K562 (cell line): ENCODE results near the gene DLAT. TPM values are rescaled to one million over a fixed set of nuclear protein-coding genes. Genes with fewer than 3 reads are reported as not detected.
"Not testable (repeated sequence)": the region's sequence is repeated elsewhere in the genome, so short reads cannot be mapped to it uniquely, and the experiment has no call there.

Experiments
- ATAC-seq: fragments of 200-7000 bp; cut with Tn5 transposase; 3 replicates; pipeline ENCODE4 v1.9.1; 2020; ENCODE audit warnings: moderate library complexity
- BruUV-seq: library from RNA; stranded (reverse); fragments of 400-500 nt; replicated peaks from 2 replicates; lab custom pipeline; 2021; lab: Mats Ljungman, UMichigan
- CTCF ChIA-PET: fragments of 300-600 bp; formaldehyde crosslinking; extraction: SDS; loops from one replicate; lab custom pipeline; 2021; ENCODE audit warnings: low intra/inter-chr PET ratio; lab: Yijun Ruan, JAX
- POLR2A ChIA-PET: fragments of 300-600, 350-650 bp; sonication (Branson Sonifier 250); formaldehyde crosslinking; extraction: SDS; loops from one replicate; lab custom pipeline; 2021; ENCODE audit warnings: antibody characterized with exemption, inconsistent platforms; lab: Yijun Ruan, JAX
- DNase-seq, 4 experiments: peaks; one replicate each; pipeline versions ENCODE4 v3.0.0 to v3.0.0-alpha.2; 2011 to 2018; ENCODE audit warnings: low spot score in 3 of 4, mixed read lengths in 3 of 4; ENCODE audit errors: extremely low read depth in 1 of 4
- FAIRE-seq: peaks from 2 replicates; lab custom pipeline; 2011; peaks lifted over from hg19 to GRCh38; lab: Jason Lieb, UNC
- H2AFZ ChIP-seq: 2 replicates; pipeline ENCODE4 v1.6.0; 2011; ENCODE audit warnings: low read depth, low read length, control low read depth, inconsistent platforms
- H3K27ac ChIP-seq: fragments of 200-600 bp; 3 replicates; pipeline ENCODE4 v1.8.0; 2011; ENCODE audit warnings: low read depth, mild to moderate bottlenecking, control low read depth, inconsistent platforms, low read length, moderate library complexity, mixed read lengths; ENCODE audit errors: extremely low read depth
- H3K27me3 ChIP-seq, 2 experiments: fragments of 300-600 bp in 1 of 2; 2 replicates in 1 of 2; 3 replicates in 1 of 2; pipeline versions ENCODE4 v1.6.0 to v1.8.0; 2011; ENCODE audit warnings: inconsistent platforms in 2 of 2, low read length in 2 of 2, mild to moderate bottlenecking in 1 of 2, mixed read lengths in 1 of 2, moderate library complexity in 1 of 2; ENCODE audit not compliant: control insufficient read depth in 2 of 2, insufficient read depth in 2 of 2
- H3K36me3 ChIP-seq: fragments of 300-600 bp; 3 replicates; pipeline ENCODE4 v1.8.0; 2011; ENCODE audit warnings: mild to moderate bottlenecking, low read length, inconsistent platforms; ENCODE audit not compliant: control insufficient read depth, insufficient read depth
- H3K4me1 ChIP-seq, 2 experiments: fragments of 200-600 bp in 1 of 2; replicated peaks in 1 of 2; 2 replicates in 1 of 2; 3 replicates in 1 of 2; pipeline versions ENCODE4 v1.5.1 to v1.8.0; 2011; ENCODE audit warnings: inconsistent platforms in 2 of 2, low read length in 2 of 2, mild to moderate bottlenecking in 1 of 2, mixed read lengths in 1 of 2, moderate library complexity in 1 of 2; ENCODE audit not compliant: control insufficient read depth in 2 of 2, insufficient read depth in 2 of 2
- H3K4me2 ChIP-seq: 2 replicates; pipeline ENCODE4 v1.6.1; 2011; ENCODE audit warnings: low read length, control low read depth, inconsistent platforms, mixed read lengths; ENCODE audit not compliant: insufficient read depth
- H3K4me3 ChIP-seq: fragments of 200-600 bp; sonication (generic), shearing (Covaris generic); 2 replicates; pipeline ENCODE4 v1.5.1; 2016; ENCODE audit warnings: control low read depth, inconsistent platforms
- H3K79me2 ChIP-seq: fragments of 200-600 bp; 3 replicates; pipeline ENCODE4 v1.8.0; 2011; ENCODE audit warnings: low read length, inconsistent platforms; ENCODE audit not compliant: control insufficient read depth, insufficient read depth
- H3K9ac ChIP-seq, 2 experiments: 2 replicates each; pipeline versions ENCODE4 v1.6.0 to v1.6.1; 2011; ENCODE audit warnings: low read depth in 2 of 2, low read length in 2 of 2, control low read depth in 1 of 2, inconsistent platforms in 1 of 2, mild to moderate bottlenecking in 1 of 2, mixed read lengths in 1 of 2; ENCODE audit not compliant: insufficient read depth in 1 of 2
- H3K9me1 ChIP-seq: one replicate; pipeline ENCODE4 v1.6.0; 2011; ENCODE audit warnings: inconsistent platforms, mild to moderate bottlenecking, low read length, moderate library complexity; ENCODE audit not compliant: control insufficient read depth, insufficient read depth
- H3K9me3 ChIP-seq: replicated peaks from 2 replicates; pipeline ENCODE4 v1.5.1; 2011; ENCODE audit warnings: low read depth, low read length, inconsistent platforms; ENCODE audit not compliant: control insufficient read depth, insufficient read depth
- H4K20me1 ChIP-seq: replicated peaks from 2 replicates; pipeline ENCODE4 v1.6.1; 2011; ENCODE audit warnings: low read length, inconsistent platforms, mixed read lengths; ENCODE audit not compliant: control insufficient read depth, insufficient read depth
- NFIC ChIP-seq: fragments of 450-650 bp; IDR thresholded peaks from 2 replicates; pipeline ENCODE4 v1.6.1; 2017; ENCODE audit warnings: mild to moderate bottlenecking, inconsistent platforms
- SMARCE1 ChIP-seq: fragments of 450-650 bp; IDR thresholded peaks from 2 replicates; pipeline ENCODE4 v1.7.1; 2016; ENCODE audit warnings: mild to moderate bottlenecking
- SPI1 ChIP-seq: IDR thresholded peaks from 2 replicates; pipeline ENCODE4 v1.6.1; 2011; ENCODE audit warnings: low read depth, low read length, control low read depth, borderline replicate concordance
- WGBS: fragments of 100-300 bp; shearing (Covaris generic); methylation state at CpG from one replicate; pipeline ENCODE4 v1.1.6; 2016; ENCODE audit warnings: low coverage, mixed read lengths; ENCODE audit not compliant: insufficient coverage; ENCODE audit errors: missing lambda C conversion rate; 5-methylcytosine and 5-hydroxymethylcytosine counted together
- in situ Hi-C: fragments of 300-500 bp; cut with MboI; formaldehyde crosslinking; loops from 4 replicates; pipeline ENCODE4 v1.15.0; 2018; ENCODE audit warnings: inconsistent platforms, mixed read lengths
- intact Hi-C: fragments of 100-400 bp; cut with micrococcal nuclease; formaldehyde crosslinking; loops from 2 replicates; pipeline ENCODE4 v1.14.2; 2022
- polyA plus RNA-seq, 8 experiments: library from polyadenylated mRNA; depleted of rRNA in 4 of 8; stranded (reverse) in 5 of 8; unstranded in 3 of 8; fragments of >200 nt; fragmentation: Nextera tagmentation in 2 of 8; fragmentation: Illumina TruSeq in 1 of 8; extraction: Ambion mirVana in 2 of 8; extraction: Trizol in 1 of 8; gene quantifications; 2 replicates each; pipeline versions ENCODE4 v1.2.1 to v1.2.3, GENCODE V29; 2011 to 2014; ENCODE audit warnings: inconsistent platforms in 1 of 8, missing spikeins in 1 of 8
- total RNA-seq, 7 experiments: library from RNA; depleted of rRNA in 6 of 7; stranded (reverse); fragments of >200 nt in 6 of 7; fragmentation: Illumina TruSeq in 2 of 7; extraction: Trizol in 2 of 7; gene quantifications; 2 replicates each; pipeline versions ENCODE4 v1.2.1 to v1.2.3, GENCODE V29; 2011 to 2021; ENCODE audit warnings: low replicate concordance in 1 of 7

DLAT gene
- total and polyA plus RNA-seq, 9 of the 15 experiments (the other 6 are each of a cell fraction or from before 2014, with no cell fraction given): 41.7 to 152 (median 105) TPM

DNA sequence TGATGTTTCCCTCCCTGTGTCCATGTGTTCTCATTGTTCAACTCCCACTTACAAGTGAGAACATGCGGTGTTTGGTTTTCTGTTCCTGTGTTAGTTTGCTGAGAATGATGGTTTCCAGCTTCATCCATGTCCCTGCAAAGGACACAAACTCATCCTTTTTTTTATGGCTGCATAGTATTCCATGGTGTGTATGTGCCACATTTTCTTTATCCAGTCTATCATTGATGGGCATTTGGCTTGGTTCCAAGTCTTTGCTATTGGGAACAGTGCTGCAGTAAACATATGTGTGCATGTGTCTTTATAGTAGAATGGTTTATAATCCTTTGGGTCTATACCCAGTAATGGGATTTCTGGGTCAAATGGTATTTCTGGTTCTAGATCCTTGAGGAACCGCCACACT lies 21.4 kb downstream of the DLAT start:
- H3K4me2 ChIP-seq, H2AFZ ChIP-seq, FAIRE-seq, H3K27me3 ChIP-seq, POLR2A ChIA-PET, in situ Hi-C loops, H3K9me3 ChIP-seq, H3K9ac ChIP-seq, H4K20me1 ChIP-seq, H3K27ac ChIP-seq, H3K4me3 ChIP-seq, intact Hi-C loops, CTCF ChIA-PET, ATAC-seq, BruUV-seq, DNase-seq, H3K9me1 ChIP-seq: not testable (repeated sequence)
- H3K4me1 ChIP-seq: peaks cover 4 to 31% of the 10 kb centered on the region in 2 experiments
- peaks cover 60% of the 10 kb centered on the region for H3K79me2 ChIP-seq
- peaks cover 89% of the 10 kb centered on the region for H3K36me3 ChIP-seq
- peak; percentile 76 for TF ChIP-seq NFIC
- WGBS: 100% methylated on average over 1 of the region's 2 CpGs

DNA sequence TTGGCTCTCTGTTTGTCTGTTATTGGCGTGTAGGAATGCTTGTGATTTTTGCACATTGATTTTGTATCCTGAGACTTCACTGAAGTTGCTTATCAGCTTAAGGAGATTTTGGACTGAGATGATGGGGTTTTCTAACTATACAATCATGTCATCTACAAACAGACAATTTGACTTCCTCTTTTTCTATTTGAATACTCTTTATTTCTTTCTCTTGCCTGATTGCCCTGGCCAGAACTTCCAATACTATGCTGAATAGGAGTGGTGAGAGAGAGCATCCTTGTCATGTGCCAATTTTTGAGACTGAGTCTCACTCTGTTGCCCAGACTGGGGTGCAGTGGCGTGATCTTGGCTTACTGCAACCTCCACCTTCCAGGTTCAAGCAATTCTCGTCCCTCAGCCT lies 23.0 kb downstream of the DLAT start:
- H3K27me3 ChIP-seq, H3K4me3 ChIP-seq, DNase-seq, BruUV-seq, H3K27ac ChIP-seq, H2AFZ ChIP-seq, in situ Hi-C loops, H3K9me3 ChIP-seq, H3K9ac ChIP-seq, FAIRE-seq, H3K9me1 ChIP-seq, H4K20me1 ChIP-seq, ATAC-seq, intact Hi-C loops, H3K4me2 ChIP-seq, CTCF ChIA-PET: not testable (repeated sequence)
- WGBS: 92% methylated on average over 3 of the region's 3 CpGs
- H3K36me3 ChIP-seq: peaks cover 89% of the 10 kb centered on the region
- TF ChIP-seq SMARCE1 (peak; percentile 51; the same call in 1 of the 2 replicates), SPI1 (0 out of 2 replicates have a peak, but pooled peaks have one; percentile 31)
- peaks cover 45% of the 10 kb centered on the region for H3K79me2 ChIP-seq
- POLR2A ChIA-PET: interaction anchor here (0.6 kb wide), 1 partner anchor 30 kb away, joined by 5 read pairs; no protein-coding TSS in a partner anchor
- H3K4me1 ChIP-seq: peaks cover 3 to 17% of the 10 kb centered on the region in 2 experiments; a peak in 4 of 5 replicates
